CD4-positive, alpha-beta T cell treated with Interleukin-15 for 1 hour (primary cell): Measurements from ENCODE around the gene PPP1R12C.
"Not testable (repeated sequence)": the region's sequence is repeated elsewhere in the genome, so short reads cannot be mapped to it uniquely, and the experiment has no call there.

ENCODE experiments used
- DNase-seq: peaks from one replicate; pipeline ENCODE4 v3.0.0-alpha.2; 2020

The PPP1R12C gene

GRCh38 chr19:55116859-55117662 is at the start of gene PPP1R12C:
TSS of gene PPP1R12C (minus strand) at chr19:55117637. CDS start at chr19:55117543, 94 bp downstream.
- no peak for DNase-seq

DNA sequence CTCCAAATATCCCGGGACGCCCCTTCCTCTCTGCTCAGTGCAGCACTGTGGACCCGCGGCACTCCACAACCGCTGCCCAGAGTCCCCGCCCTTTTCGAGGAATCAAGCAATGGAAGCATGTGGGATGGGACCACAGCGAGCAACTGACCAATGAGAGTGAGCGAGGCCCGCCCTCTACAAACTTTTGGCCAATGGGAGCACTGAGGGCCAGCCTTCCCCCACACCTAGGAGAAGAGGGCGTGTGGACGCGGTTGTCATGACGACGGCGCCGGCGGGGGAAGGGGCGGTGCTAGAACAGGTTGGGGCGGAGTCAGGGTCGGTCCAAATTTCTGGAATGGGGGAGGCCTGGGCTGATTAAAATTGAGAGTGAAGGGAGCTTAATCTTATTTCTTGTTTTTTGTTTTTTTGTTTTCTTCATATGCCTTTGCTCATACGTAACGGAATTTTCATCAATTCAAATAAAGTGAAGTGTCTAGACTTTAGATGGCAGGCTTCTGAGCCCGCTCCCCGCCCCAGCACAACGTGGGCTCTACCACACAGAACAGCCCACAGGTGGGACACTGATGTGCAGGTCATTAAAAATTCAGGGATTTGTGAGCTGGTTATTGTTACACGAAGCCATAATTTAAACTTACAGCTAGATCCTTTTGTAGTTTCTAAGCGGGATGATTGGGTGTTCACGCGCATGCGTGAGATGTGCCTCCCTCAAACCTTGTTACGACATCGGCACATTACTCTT is 49.3 kb upstream of the PPP1R12C start, which contains the start of gene DNAAF3:
DNAAF3 (minus strand) TSS at position 84 of the 739 bp plus-strand sequence. CDS start 200 bp downstream, outside the sequence.
- DNase-seq: peak; percentile 86

- peak; percentile 65 for DNase-seq
Observed at GRCh38 chr19:55165952-55166529, 48.6 kb upstream of the PPP1R12C start.

DNA sequence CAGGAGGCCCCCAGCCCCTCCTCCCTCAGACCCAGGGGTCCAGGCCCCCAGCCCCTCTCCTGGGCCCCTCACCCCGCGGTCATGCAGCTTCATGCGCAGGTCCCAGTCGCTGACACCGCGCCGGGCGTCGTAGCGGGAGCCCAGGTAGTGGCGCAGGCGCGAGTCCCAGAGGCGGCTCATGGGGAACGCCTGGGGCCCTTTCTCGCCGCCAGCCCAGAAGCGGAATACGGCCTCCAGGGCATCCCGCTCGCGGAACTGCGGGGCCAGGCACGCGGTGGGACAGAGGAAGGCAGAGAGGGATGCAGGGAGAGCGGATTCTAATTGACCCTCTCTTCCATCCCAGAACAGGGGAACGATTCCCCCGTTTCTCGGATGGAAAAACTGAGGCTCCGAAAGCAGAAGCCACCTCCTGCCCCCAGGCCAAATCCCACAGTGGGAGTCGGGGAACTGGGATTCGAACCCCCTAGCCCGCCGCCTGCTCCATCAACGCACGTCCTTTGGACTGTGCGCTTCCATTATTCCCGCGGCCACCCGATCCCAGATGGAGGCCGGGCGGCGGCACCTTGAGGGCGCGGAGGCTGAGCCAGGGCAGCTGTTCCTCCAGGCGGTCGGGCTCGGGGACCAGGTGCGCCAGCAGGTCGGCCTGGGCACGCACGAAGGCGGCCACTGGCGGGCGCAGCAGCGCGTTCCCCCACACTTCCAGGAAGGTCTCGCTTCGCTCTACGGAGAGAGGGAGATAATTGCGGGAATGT is 44.3 kb upstream of the PPP1R12C start:
- DNase-seq: no peak

DNA sequence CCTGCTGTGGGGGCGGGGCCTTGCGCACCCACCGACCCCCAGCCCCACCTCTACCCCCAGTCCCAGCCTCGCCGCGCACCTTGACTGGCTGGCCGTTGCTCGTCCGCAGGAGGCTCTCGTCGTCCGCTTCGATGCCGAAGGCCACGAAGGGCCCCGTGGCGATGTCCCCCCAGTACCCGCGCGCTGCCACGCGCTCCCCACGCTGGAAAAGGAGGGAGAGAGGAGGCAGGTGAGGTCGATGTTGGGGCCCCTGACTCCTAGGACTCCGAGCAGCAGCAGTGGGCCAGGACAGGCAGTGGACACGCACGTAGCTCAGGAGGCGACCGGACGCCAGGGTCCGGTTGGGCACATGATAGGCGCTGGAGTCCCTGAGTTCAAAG is 43.5 kb upstream of the PPP1R12C start:
- no peak for DNase-seq

GRCh38 chr19:55160128-55160985 is 42.9 kb upstream of the PPP1R12C start:
- DNase-seq: peak; percentile 88

DNA sequence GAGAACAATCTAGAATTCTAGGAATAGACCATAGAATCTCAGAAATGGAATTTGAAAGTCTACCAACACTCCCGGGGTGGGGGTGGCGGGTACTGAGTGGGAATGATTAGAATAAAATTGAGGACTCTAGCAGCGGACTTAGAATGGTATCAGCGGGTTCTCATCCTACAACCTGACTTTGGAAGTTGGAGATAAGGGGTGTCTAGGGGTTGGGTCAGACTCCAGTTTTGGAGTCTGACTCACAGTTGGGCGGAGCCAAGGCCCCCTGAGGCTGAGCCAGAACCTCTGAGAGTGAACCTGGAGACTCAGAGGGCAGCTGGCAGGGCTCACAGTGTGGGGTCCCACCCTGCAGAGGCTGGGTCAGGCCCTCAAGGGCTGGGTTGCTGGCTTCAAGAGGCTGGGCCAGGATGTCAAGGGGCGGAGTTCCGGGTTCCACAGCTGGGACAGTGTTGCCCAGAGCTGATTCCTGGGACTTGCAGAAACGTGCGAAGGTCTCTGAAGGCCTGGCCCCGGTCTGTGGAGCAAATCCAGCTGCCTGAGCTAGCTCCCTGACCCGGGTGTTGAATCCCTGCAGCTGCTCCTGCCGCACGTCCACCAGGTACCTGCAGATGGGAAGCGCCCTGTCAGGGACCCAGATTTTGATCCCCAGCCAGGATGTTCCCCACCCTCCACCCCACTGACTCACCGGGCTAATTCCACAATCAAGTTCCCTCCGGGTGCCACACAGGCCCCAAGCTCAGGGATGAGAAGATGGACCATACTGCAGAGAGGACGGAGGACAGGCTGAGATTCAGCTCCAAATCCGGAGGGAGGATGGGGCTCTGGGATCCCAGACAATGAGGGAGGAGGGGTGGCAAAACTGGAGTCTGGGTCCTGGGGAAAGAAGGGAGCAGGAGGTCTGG is 41.7 kb upstream of the PPP1R12C start:
- no peak for DNase-seq

- DNase-seq: no peak
Observed at GRCh38 chr19:55158423-55158822, 41.0 kb upstream of the PPP1R12C start.

DNA sequence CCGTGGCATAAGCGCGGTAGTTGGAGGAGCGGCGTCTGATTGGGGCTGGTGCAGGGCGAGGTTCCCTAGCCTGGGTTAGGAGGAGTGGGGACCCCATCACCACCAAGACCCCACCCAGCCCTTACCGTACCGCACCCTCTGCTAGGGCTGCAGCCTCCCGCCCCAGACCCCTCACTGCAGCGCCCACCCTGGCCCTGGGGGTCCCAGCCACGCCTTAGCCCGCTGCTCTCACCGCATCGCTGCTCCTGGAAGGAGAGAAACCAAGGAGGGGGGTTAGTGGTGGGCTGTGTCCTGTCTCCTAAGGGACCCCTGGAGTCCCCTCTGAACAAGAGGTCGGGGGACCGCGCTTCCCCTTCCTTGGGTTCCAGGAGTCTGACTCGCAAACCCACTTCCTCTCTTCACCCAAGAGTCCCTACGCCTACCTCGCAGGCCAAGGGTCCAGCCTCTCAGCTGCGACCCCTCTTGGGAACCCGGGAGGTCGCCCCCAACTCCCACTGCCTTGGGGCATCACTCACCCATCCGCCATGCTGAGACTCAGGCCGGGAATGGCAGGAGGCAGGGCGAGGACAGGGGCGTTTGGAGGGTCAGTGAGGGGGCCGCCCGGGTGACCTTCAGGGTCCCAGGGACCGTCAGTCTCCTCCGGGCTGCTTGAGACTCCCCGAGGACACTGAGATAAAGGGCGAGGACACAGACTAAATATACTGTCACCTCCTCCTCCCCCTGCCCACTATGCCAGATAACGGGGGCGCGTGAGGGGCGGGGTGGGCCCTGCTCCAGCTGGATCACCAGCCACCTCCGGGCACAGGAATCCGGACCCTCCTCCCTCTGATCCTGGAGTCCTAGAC is 39.8 kb upstream of the PPP1R12C start, which contains the start of gene TNNI3:
TNNI3 (minus strand) TSS at position 669 of the 845 bp plus-strand sequence; CDS start at position 526, 143 bp downstream.
- DNase-seq: no peak

DNA sequence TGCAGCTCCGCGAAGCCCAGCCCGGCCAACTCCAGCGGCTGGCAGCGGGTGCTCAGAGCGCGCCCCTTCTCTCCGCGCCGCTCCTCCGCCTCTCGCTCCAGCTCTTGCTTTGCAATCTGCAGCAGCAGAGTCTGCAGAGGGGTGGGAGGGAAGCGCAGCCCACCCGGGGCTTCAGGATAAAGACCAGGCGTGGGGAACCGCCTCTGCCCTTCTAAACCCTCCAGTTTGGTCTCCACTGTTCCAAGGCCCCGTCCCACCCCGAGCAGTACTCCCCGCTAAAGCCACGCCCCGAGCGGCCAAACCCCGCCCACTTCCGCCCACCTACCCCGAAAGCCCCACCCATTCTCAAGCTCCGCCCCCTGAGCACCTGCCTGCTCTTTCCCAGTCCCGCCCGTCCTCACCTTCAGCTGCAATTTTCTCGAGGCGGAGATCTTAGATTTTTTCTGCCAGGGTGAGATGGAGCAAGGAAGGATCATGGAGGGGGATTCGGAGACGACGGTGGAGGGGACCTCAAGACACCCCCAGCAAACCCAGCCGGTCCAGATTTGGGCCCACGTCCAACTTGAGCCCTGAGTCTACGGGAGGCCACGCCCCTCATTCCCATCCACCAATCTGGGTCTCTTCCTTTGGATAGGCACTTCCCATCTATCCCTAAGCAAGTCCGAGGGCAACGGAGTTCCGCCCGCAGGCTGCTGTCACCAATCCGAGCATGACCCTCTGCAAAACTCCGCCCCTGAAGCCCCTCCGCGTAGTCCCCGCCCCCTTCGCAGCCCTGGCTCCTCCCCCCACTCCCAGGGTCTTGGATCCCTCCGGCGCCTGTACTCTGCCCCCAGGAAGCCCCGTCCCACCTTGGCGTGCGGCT is 39.0 kb upstream of the PPP1R12C start:
- no peak for DNase-seq

- DNase-seq: not testable (repeated sequence)
Observed at GRCh38 chr19:55155784-55156183, 38.3 kb upstream of the PPP1R12C start.

DNA sequence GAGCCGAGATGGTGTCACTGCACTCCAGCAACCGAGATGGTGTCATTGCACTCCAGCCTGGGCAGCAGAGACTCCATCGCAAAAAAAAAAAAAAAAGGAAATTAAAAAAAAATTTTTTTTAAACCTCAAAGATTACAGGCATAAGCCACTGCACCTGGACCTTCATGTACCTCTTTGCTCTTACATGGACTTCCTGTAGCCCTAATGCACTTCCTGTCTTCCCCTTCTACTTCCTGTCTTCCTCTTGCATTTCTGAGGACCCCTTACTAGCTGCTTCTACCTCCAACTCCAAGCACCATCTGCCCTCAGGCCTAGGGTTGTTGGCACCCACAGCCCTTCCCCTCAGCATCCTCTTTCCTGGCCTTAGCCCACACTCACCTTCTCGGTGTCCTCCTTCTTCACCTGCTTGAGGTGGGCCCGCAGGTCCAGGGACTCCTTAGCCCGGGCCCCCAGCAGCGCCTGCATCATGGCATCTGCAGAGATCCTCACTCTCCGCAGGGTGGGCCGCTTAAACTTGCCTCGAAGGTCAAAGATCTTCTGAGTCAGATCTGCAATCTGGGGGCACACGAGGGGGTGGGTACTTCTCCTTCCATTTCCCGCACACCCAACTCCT is 36.3 kb upstream of the PPP1R12C start:
- DNase-seq: no peak

GRCh38 chr19:55152017-55152416 is 34.6 kb upstream of the PPP1R12C start:
- DNase-seq: no peak

GRCh38 chr19:55149078-55150003 is 31.9 kb upstream of the PPP1R12C start, which contains the start of gene TNNT1:
TSS of gene TNNT1 (minus strand) at chr19:55149206. CDS start at chr19:55147157, 2,049 bp downstream.
- no peak for DNase-seq

DNA sequence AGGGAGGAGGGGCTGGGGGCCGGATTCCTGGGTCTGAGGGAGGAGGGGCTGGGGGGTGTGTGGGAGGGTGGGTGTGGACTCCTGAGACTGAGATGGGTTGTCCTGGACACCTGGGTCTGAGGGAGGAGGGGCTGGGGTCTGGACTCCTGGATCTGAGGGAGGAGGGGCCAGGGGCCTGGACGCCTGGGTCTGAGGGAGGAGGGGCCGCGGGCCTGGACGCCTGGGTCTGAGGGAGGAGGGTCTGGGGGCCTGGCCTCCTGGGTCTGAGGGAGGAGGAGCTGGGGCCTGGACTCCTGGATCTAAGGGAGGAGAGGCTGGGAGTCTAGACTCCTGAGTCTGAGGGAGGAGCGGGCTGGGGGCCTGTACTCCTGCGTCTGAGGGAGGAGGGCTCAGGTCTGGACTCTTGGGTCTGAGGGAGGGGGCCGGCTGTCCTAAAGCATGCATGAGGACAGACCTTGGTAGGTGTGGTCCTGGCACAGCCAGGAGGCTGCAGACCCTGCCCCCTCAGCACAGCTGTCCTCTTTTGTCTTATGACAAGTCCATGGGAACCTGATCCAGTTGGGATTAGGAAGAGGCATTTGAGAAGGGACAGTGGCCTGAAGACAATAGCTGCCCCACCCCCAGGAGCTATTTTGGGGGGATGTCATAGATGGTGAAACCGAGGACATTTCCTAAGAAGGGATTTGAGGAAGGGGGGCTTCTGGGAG is 30.3 kb upstream of the PPP1R12C start:
- DNase-seq: no peak

- DNase-seq: no peak
Observed at GRCh38 chr19:55146705-55147273, 29.4 kb upstream of the PPP1R12C start.
